ENCODE data around the gene MTOR. TPM values are rescaled to one million over a fixed set of nuclear protein-coding genes. Genes with fewer than 3 reads are reported as not detected.
"Not testable (repeated sequence)": the region's sequence is repeated elsewhere in the genome, so short reads cannot be mapped to it uniquely, and the experiment has no call there.

MTOR gene
- total RNA-seq, 1 donor from 2014 or later, result 53.0 TPM

DNA sequence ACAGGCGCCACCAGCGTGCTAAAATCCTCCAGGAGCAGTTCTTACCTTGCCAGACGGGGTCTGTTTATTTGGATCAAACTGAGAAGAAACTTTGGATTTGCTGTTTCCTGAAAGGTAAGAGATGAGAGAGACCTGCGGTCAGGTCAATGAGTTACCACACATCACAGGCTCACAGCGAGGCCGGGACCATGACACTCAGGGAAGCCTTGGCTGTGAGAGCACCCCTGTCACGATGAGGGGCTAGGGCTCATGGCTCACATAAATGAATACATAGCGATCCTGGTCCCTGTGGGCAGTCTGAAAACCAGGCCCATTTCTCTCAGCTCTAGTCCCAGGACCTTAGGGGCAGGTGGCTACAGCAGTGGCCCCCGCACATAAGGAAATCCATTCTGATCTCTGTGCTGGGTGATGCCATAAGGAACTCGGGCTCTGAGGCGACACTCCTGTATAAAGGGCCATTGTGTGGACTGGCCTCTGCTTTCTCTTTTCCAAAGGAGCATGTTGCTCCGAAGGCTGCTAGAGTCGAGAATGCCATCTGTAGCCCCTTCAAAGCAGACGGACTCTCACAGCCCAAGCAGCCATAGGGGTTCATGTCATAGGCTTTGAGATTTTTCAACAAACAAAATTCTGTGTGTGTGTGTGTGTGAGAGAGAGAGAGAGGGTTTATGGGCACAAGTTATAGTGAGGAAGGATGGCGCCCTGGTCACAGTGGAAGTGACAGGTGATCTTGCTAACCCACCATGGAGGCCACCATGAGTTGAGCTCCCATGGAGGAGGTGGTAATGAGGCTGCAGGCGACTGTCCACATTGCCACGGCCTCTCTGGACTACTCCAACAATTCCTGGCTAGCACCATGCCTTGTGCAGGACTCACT, 193.5 kb downstream of the MTOR start:
- H3K27ac Mint-ChIP-seq, result no peak overlapping the region
- peaks cover 24% of the 10 kb centered on the region for H3K36me3 Mint-ChIP-seq
- no peaks in the 10 kb centered on the region for H3K9me3 Mint-ChIP-seq
- no peaks in the 10 kb centered on the region for H3K27me3 Mint-ChIP-seq
- no peaks in the 10 kb centered on the region for H3K4me1 Mint-ChIP-seq (ENCODE audit: unreplicated experiment)
- no peak for DNase-seq (ENCODE audit: extremely low spot score, unreplicated experiment)
- no peak overlapping the region for H3K4me3 Mint-ChIP-seq
- TF ChIP-seq, protein P1, sequence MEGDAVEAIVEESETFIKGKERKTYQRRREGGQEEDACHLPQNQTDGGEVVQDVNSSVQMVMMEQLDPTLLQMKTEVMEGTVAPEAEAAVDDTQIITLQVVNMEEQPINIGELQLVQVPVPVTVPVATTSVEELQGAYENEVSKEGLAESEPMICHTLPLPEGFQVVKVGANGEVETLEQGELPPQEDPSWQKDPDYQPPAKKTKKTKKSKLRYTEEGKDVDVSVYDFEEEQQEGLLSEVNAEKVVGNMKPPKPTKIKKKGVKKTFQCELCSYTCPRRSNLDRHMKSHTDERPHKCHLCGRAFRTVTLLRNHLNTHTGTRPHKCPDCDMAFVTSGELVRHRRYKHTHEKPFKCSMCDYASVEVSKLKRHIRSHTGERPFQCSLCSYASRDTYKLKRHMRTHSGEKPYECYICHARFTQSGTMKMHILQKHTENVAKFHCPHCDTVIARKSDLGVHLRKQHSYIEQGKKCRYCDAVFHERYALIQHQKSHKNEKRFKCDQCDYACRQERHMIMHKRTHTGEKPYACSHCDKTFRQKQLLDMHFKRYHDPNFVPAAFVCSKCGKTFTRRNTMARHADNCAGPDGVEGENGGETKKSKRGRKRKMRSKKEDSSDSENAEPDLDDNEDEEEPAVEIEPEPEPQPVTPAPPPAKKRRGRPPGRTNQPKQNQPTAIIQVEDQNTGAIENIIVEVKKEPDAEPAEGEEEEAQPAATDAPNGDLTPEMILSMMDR (conservative IDR thresholded peaks at IDR 0.05), result no peak

GRCh38 chr1:11067716-11068599, 194.4 kb downstream of the MTOR start:
- DNase-seq (ENCODE audit: extremely low spot score, unreplicated experiment), result no peak
- Mint-ChIP-seq H3K27ac (no peak overlapping the region), H3K4me3 (no peak overlapping the region)

DNA sequence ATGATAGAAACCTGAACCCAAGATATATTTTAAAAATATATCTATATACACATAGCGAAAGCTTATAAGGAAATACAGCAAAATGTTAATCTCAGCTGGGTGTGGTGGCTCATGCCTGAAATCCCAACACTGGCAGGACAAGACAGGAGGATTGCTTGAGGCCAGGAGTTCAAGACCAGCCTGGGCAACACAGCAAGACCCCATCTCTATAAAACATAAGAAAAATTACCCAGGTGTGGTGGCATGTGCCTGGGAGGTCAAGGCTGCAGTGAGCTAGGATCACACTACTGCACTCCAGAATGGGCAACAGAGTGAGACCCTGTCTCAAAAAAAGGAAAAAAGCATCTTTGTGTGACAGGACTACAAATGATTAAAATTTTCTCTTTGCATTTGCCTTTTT, 196.6 kb downstream of the MTOR start:
- Mint-ChIP-seq H3K4me3 (no peak overlapping the region), H3K9me3 (no peaks in the 10 kb centered on the region), H3K36me3 (peaks cover 15% of the 10 kb centered on the region), H3K4me1 (ENCODE audit: unreplicated experiment) (peaks cover 3% of the 10 kb centered on the region), H3K27ac (no peak overlapping the region), H3K27me3 (no peaks in the 10 kb centered on the region)
- no peak for DNase-seq (ENCODE audit: extremely low spot score, unreplicated experiment)
- TF ChIP-seq, protein P1 (conservative IDR thresholded peaks at IDR 0.05), result no peak

More at GRCh38 chr1:11067716-11068599, 194.4 kb downstream of the MTOR start:
- H3K4me1 Mint-ChIP-seq (ENCODE audit: unreplicated experiment), result no peaks in the 10 kb centered on the region
- H3K9me3 Mint-ChIP-seq, result no peaks in the 10 kb centered on the region
- H3K36me3 Mint-ChIP-seq, result peaks cover 24% of the 10 kb centered on the region
- H3K27me3 Mint-ChIP-seq, result no peaks in the 10 kb centered on the region
- TF ChIP-seq, protein P1 (conservative IDR thresholded peaks at IDR 0.05), result no peak

DNA sequence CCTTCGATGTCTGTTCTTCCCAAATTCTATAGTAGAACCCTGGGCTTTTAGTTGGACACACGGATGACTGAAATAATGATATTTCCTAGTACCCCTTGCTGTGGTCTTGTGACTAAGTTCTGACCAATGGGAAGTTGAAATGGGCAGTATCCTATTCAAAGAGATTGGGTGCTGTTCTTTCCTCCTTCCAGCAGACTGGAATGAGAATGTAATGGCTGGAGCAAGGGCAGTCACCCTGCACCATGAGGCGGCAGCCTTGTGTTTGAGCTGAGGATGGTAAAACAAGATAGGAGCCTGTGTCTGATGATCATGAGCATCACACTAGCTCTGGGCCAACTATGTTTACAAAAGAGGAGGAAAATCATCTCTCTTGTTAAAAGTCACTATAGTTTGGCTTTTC, 197.4 kb downstream of the MTOR start:
- Mint-ChIP-seq H3K4me3 (no peak overlapping the region), H3K27ac (no peak overlapping the region), H3K27me3 (no peaks in the 10 kb centered on the region), H3K9me3 (no peaks in the 10 kb centered on the region), H3K36me3 (peaks cover 15% of the 10 kb centered on the region), H3K4me1 (ENCODE audit: unreplicated experiment) (peaks cover 8% of the 10 kb centered on the region)
- TF ChIP-seq, protein P1 (conservative IDR thresholded peaks at IDR 0.05), result no peak
- DNase-seq (ENCODE audit: extremely low spot score, unreplicated experiment), result no peak

- H3K36me3 Mint-ChIP-seq, result peaks cover 10% of the 10 kb centered on the region
- not testable (repeated sequence) for DNase-seq (ENCODE audit: extremely low spot score, unreplicated experiment); H3K27ac Mint-ChIP-seq; H3K9me3 Mint-ChIP-seq; H3K27me3 Mint-ChIP-seq; H3K4me1 Mint-ChIP-seq (ENCODE audit: unreplicated experiment); H3K4me3 Mint-ChIP-seq
Measured at GRCh38 chr1:11063937-11064537, 198.3 kb downstream of the MTOR start.

Data from type B pancreatic cell (in vitro differentiated cells).